ENCODE results near the gene RPL11.
"Not testable (repeated sequence)": the region's sequence is repeated elsewhere in the genome, so short reads cannot be mapped to it uniquely, and the experiment has no call there.

GRCh38 chr1:23733281-23733680 is 41.7 kb downstream of the RPL11 start:
- TF ChIP-seq, protein P1, sequence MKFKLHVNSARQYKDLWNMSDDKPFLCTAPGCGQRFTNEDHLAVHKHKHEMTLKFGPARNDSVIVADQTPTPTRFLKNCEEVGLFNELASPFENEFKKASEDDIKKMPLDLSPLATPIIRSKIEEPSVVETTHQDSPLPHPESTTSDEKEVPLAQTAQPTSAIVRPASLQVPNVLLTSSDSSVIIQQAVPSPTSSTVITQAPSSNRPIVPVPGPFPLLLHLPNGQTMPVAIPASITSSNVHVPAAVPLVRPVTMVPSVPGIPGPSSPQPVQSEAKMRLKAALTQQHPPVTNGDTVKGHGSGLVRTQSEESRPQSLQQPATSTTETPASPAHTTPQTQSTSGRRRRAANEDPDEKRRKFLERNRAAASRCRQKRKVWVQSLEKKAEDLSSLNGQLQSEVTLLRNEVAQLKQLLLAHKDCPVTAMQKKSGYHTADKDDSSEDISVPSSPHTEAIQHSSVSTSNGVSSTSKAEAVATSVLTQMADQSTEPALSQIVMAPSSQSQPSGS (IDR thresholded peaks at IDR 0.05; ENCODE audit: low read length): not testable (repeated sequence)
- TF ChIP-seq CTCF (IDR thresholded peaks at IDR 0.05; ENCODE audit: control extremely low read depth in 1 of 3, insufficient read depth in 1 of 3, low read depth in 1 of 3, low read length in 3 of 3); POLR2A (IDR thresholded peaks at IDR 0.05; ENCODE audit: control extremely low read depth in 1 of 2, low read depth in 2 of 2, low read length in 2 of 2): not testable (repeated sequence)

Measured in H1 (cell line).